ENCODE data around the gene BANP. TPM values are rescaled to one million over a fixed set of nuclear protein-coding genes. Genes with fewer than 3 reads are reported as not detected.

Gene BANP
- total RNA-seq, 1 donor = 25.9 TPM

DNA sequence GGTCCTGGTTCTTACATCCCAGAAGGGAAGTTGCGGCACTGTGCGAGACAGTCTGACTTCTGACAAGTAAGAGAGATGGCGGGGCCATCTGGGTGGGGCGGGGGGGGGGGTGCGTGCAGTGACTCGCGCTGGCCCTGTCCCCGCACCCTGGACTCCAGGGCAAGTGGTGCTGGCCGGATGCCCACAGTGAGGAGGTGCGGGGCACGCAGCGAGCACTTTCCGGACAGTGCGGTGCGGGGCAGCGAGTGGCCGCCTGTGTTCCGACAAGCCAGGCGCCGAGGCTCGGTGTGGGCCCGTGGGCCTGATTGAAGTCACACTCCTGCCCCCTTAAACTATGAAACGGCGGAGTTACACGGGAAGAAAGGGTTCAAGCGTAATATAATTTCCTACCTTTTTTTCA is 106.4 kb downstream of the BANP start:
- DNase-seq (ENCODE audit: low read depth) = no peak
- no peak overlapping the region for H3K4me3 ChIP-seq (ENCODE audit: low read depth, low read length)
- TF ChIP-seq, protein P1, sequence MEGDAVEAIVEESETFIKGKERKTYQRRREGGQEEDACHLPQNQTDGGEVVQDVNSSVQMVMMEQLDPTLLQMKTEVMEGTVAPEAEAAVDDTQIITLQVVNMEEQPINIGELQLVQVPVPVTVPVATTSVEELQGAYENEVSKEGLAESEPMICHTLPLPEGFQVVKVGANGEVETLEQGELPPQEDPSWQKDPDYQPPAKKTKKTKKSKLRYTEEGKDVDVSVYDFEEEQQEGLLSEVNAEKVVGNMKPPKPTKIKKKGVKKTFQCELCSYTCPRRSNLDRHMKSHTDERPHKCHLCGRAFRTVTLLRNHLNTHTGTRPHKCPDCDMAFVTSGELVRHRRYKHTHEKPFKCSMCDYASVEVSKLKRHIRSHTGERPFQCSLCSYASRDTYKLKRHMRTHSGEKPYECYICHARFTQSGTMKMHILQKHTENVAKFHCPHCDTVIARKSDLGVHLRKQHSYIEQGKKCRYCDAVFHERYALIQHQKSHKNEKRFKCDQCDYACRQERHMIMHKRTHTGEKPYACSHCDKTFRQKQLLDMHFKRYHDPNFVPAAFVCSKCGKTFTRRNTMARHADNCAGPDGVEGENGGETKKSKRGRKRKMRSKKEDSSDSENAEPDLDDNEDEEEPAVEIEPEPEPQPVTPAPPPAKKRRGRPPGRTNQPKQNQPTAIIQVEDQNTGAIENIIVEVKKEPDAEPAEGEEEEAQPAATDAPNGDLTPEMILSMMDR (IDR thresholded peaks at IDR 0.05; ENCODE audit: insufficient read depth, low read depth, low read length) = no peak

DNA sequence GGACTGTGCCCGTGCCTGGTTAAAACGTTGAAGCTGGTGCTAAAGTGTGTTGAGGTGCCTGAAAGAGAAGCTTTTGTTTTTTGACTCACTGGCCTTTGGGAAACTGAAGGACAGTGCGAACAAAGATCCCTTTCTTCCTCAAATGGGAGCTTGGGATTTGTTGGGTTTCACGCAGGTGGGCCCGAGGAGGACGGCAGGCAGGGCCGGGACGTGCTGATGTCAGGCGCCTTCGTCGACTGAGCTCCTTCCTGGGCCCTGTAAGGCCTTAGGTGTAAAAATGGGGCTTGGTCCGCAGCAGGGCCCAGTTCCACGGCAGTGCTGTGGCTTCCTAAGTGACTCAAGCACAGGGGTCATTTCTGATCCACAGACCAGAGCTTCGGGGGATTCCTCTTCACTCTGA is 106.9 kb downstream of the BANP start:
- no peak for DNase-seq (ENCODE audit: low read depth)
- no peak overlapping the region for H3K4me3 ChIP-seq (ENCODE audit: low read depth, low read length)
- TF ChIP-seq, protein P1 (IDR thresholded peaks at IDR 0.05; ENCODE audit: insufficient read depth, low read depth, low read length) = no peak

DNA sequence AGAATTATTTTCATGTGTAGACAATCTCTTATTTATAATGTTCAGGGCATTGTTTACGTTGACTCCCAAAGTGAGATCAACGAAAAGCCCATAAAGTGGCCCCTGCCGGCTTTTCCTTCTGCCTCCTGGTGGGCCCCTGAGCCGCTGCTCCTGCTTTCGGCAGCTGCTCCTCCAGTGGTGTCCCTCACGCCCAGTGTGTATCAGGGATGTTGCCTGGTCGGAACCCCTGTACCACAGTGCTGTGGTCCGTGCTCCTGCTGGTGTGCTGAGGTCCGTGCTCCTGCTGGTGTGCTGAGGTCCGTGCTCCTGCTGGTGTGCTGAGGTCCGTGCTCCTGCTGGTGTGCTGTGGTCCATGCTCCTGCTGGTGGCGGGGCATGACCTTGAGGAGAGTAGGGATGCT is 107.6 kb downstream of the BANP start:
- H3K4me3 ChIP-seq (ENCODE audit: low read depth, low read length) = no peak overlapping the region
- DNase-seq (ENCODE audit: low read depth) = peak; percentile 5
- TF ChIP-seq, protein P1 (IDR thresholded peaks at IDR 0.05; ENCODE audit: insufficient read depth, low read depth, low read length) = no peak

DNA sequence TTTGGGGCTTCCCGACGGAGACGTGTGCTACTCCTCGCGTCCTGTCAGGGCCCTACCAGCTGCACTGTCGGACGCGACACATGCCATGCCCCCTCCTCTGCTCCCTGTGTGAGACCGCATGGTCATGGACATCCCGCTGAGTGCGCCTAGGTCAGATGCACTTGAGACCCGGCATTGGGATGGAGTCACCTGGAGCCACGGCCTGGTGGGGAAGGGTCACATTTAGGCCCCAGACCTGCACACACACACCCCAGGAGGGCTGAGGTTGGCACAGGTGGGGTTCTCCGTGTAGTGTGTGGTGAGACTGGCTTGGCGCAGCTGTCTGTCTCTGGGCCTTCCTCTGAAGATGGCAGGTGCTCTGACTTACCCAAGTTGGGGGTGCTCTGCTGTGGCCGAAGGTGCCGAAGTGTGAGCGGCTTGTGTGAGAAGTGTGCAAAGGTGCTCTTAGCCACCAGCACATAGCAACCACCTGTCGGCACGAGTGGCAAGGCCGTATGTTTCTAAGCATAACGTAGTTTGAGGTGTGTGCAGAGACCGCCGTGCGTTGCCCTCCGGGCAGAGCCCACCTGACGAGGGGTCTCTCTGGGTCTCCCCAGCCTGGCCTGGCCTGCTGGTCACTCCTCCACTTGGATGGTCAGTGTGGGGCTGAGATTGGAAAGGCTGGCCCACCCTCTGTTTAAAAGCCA is 108.6 kb downstream of the BANP start:
- TF ChIP-seq, protein P1 (IDR thresholded peaks at IDR 0.05; ENCODE audit: insufficient read depth, low read depth, low read length) = no peak
- no peak overlapping the region for H3K4me3 ChIP-seq (ENCODE audit: low read depth, low read length)
- DNase-seq (ENCODE audit: low read depth) = no peak

DNA sequence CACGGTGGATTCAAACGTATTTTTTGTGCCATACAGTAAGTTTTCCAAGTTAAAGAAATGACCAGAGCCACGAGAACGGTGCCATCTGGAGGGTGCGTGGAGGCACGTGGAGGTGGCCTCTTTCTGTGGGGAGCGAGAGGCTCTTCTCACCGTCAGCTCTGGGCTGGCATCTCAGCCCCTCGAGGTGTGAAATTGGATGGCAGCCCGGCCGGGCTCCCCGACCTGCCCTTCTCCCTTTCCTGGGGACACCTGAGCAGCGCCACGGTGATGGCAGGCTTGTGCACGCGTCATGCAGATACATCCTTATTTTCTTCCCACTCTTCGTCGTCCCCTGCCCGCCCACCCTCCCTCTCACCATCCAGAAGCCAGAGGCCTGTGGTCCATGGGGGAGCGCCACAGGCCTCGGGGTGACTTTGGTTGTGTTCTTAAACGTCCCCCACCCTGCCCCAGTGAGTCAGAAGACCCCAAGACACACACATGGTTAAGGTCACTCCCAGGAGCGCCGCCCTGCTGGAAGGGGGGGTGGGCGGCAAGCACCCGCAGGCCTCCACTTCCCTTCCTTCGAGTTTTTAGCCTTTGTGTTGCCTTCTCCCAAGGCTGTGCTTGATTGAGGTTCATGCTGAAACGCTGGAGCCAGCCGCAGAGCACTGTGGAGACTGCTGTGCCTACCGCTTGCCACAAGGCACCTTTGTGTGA is 109.4 kb downstream of the BANP start:
- no peak for DNase-seq (ENCODE audit: low read depth)
- H3K4me3 ChIP-seq (ENCODE audit: low read depth, low read length) = no peak overlapping the region
- TF ChIP-seq, protein P1 (IDR thresholded peaks at IDR 0.05; ENCODE audit: insufficient read depth, low read depth, low read length) = peak; percentile 6

DNA sequence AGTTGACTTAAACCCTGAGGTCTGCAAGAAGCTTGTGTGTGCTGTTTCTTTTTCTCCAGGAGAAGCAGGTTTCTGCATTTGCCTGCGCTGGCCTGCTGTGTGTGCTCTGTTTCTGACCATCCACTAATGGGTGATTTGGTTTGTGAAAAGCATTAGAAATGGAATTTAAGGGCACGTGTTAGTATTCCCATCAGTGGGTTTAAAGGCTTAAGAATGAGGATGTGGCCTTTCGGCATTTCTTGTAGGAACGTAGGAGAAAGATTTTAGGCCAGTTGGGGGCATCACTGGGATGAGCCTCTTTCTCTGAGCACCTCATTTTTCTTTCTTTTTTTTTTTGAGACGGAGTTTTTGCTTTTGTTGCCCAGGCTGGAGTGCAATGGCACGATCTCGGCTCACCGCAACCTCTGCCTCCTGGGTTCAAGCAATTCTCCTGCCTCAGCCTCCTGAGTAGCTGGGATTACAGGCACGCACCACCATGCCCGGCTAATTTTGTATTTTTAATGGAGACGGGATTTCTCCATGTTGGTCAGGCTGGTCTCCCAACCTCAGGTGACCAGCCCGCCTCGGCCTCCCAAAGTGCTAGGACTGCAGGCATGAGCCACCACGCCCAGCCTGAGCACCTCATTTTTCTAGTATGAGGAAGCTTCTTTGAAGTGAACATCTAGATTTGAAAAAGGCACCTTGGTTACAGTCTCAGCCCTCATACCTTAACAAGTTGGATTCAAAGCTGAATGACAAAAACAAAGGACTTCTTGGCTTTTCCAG is 110.3 kb downstream of the BANP start:
- no peak overlapping the region for H3K4me3 ChIP-seq (ENCODE audit: low read depth, low read length)
- DNase-seq (ENCODE audit: low read depth) = peak; percentile 50
- TF ChIP-seq, protein P1 (IDR thresholded peaks at IDR 0.05; ENCODE audit: insufficient read depth, low read depth, low read length) = no peak
